ENCODE data around the gene KCNQ1. TPM values are rescaled to one million over a fixed set of nuclear protein-coding genes. Genes with fewer than 3 reads are reported as not detected.

KCNQ1 gene
- total RNA-seq, 1 experiment from 2014 or later, result 2.3 TPM

- Mint-ChIP-seq H3K27me3 (ENCODE audit: low read depth) (peaks cover 16% of the 10 kb centered on the region), H3K4me1 (peaks cover 75 to 77% of the 10 kb centered on the region in 2 experiments), H3K4me3 (no peak overlapping the region), H3K36me3 (ENCODE audit: insufficient read depth in 1 of 3, low read depth in 3 of 3) (peaks cover 5 to 12% (median 9%) of the 10 kb centered on the region in 3 experiments), H3K27ac (no peak overlapping the region), H3K9me3 (no peaks in the 10 kb centered on the region)
- no peak overlapping the region for H2BK15ac ChIP-seq (ENCODE audit: low read depth, low read length)
- H2BK20ac ChIP-seq (ENCODE audit: low read depth, low read length, poor library complexity, severe bottlenecking), result no peak overlapping the region
- peaks cover 32% of the 10 kb centered on the region for H3K4me1 ChIP-seq (ENCODE audit: insufficient read depth, low read length)
- no peak overlapping the region for H3K4ac ChIP-seq (ENCODE audit: low read depth, low read length)
- H3K14ac ChIP-seq (ENCODE audit: insufficient read depth, low read length), result no peak overlapping the region; the same call in 1 of the 2 replicates
- H2BK12ac ChIP-seq (ENCODE audit: insufficient read length, low read depth, low read length), result no peak overlapping the region
- no peak overlapping the region for H4K8ac ChIP-seq (replicated peaks; ENCODE audit: insufficient read length, low read depth, low read length)
- H4K91ac ChIP-seq (ENCODE audit: insufficient read length, low read depth, low read length), result no peak overlapping the region
- H2BK120ac ChIP-seq (ENCODE audit: low read depth, low read length, poor library complexity, severe bottlenecking), result no peak overlapping the region
- no peak overlapping the region for H2AK5ac ChIP-seq (ENCODE audit: insufficient read length, low read length)
- H3K27ac ChIP-seq (ENCODE audit: insufficient read length, low read depth, low read length), result no peak overlapping the region
- no peaks in the 10 kb centered on the region for H3K79me1 ChIP-seq (ENCODE audit: insufficient read depth, low read depth, low read length, poor library complexity, severe bottlenecking)
- H3T11ph ChIP-seq (ENCODE audit: low read length), result no peak overlapping the region
- TF ChIP-seq CTCF (conservative IDR thresholded peaks at IDR 0.05), result no peak
- no peak overlapping the region for H3K56ac ChIP-seq (ENCODE audit: insufficient read length, low read depth, low read length)
- no CpG with 5 or more reads among the region's 6 CpGs for WGBS (ENCODE audit: extremely low coverage, insufficient read length, low lambda C conversion rate)
- H3K9ac ChIP-seq (ENCODE audit: extremely low read depth, insufficient read length, low read length), result no peak overlapping the region
- DNase-seq, result no peak
- H4K5ac ChIP-seq (ENCODE audit: insufficient read length, low read depth, low read length), result no peak overlapping the region
- no peaks in the 10 kb centered on the region for H3K23me2 ChIP-seq (ENCODE audit: insufficient read length, low read depth, low read length, poor library complexity, severe bottlenecking)
- no peak overlapping the region for H2BK5ac ChIP-seq (ENCODE audit: insufficient read length, low read length)
- H2AFZ ChIP-seq (ENCODE audit: low read length), result no peak overlapping the region
- H3K4me2 ChIP-seq (ENCODE audit: insufficient read depth, insufficient read length, low read length), result no peak overlapping the region
- no peaks in the 10 kb centered on the region for H3K9me3 ChIP-seq (ENCODE audit: control insufficient read depth, low read depth, low read length)
- no peaks in the 10 kb centered on the region; the same call in 1 of the 2 replicates for H3K79me2 ChIP-seq (ENCODE audit: insufficient read depth, low read length)
- no peak overlapping the region for H3K23ac ChIP-seq (ENCODE audit: insufficient read length, low read depth, low read length)
- no peaks in the 10 kb centered on the region for H4K20me1 ChIP-seq (ENCODE audit: control insufficient read depth, insufficient read depth, insufficient read length)
- H3K18ac ChIP-seq (ENCODE audit: insufficient read length, low read depth, low read length), result no peak overlapping the region
- H3K27me3 ChIP-seq (ENCODE audit: insufficient read depth, low read length), result no peaks in the 10 kb centered on the region
Observed at GRCh38 chr11:2688381-2689231, 243.8 kb downstream of the KCNQ1 start.

Measured in H9 (cell line).